Measurements from ENCODE around the gene IBA57.

DNA sequence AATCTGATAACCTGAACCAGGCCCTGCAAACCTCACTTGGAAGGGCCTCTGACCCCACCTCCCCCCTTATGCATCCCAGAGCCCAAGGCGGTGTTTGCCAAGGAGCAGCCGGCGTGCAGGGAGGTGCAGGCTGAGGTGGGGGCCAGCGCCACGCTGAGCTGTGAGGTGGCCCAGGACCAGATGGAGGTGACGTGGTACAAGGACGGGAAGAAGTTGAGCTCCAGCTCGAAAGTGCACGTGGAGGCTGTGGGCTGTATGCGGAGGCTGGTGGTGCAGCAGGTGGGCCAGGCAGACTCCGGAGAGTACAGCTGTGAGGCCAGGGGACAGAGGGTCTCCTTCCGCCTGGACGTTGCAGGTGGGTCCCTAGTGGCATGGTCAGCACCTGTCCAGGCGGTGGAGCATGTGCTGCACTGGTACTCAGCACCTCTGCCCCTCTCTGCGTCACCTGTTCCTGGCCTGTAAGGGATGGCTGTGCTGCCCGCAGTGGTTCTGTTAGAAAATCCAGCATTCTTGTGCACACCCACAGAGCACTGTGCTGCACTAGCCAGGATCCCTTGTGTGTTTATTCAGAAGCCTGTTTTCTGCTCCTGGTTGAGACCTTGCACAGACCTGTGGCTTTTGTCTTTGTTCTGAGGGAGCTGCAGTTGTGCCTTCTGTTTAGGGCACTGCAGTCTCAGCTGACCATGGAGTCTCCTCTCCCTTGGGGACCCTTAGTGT, 53.8 kb downstream of the IBA57 start:
- TF ChIP-seq POLR2A (IDR thresholded peaks at IDR 0.05), result no peak
- TF ChIP-seq, protein P1, sequence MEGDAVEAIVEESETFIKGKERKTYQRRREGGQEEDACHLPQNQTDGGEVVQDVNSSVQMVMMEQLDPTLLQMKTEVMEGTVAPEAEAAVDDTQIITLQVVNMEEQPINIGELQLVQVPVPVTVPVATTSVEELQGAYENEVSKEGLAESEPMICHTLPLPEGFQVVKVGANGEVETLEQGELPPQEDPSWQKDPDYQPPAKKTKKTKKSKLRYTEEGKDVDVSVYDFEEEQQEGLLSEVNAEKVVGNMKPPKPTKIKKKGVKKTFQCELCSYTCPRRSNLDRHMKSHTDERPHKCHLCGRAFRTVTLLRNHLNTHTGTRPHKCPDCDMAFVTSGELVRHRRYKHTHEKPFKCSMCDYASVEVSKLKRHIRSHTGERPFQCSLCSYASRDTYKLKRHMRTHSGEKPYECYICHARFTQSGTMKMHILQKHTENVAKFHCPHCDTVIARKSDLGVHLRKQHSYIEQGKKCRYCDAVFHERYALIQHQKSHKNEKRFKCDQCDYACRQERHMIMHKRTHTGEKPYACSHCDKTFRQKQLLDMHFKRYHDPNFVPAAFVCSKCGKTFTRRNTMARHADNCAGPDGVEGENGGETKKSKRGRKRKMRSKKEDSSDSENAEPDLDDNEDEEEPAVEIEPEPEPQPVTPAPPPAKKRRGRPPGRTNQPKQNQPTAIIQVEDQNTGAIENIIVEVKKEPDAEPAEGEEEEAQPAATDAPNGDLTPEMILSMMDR (IDR thresholded peaks at IDR 0.05), result no peak
